IMR-90 (cell line): ENCODE measurements around the gene SNRNP200. TPM values are rescaled to one million over a fixed set of nuclear protein-coding genes. Genes with fewer than 3 reads are reported as not detected.

Source experiments
- ATAC-seq: fragments of 200-7000 bp; cut with Tn5 transposase; 2 replicates; pipeline ENCODE4 v1.9.1; 2020; ENCODE audit warnings: low read depth, mild to moderate bottlenecking, moderate library complexity
- BruUV-seq: library from RNA; stranded (reverse); fragments of 400-500 nt; replicated peaks from 2 replicates; lab custom pipeline; 2021; lab: Mats Ljungman, UMichigan
- CTCF ChIA-PET: fragments of 300-600 bp; formaldehyde crosslinking; extraction: SDS; loops from one replicate; lab custom pipeline; 2021; ENCODE audit warnings: antibody characterized with exemption; lab: Yijun Ruan, JAX
- POLR2A ChIA-PET: fragments of 300-600 bp; sonication (Branson Sonifier 250); formaldehyde crosslinking; loops from one replicate; lab custom pipeline; 2022; ENCODE audit warnings: antibody characterized with exemption; ENCODE audit not compliant: unreplicated experiment; lab: Charles Lee
- DNase-seq: peaks from one replicate; pipeline ENCODE4 v3.0.0; 2013
- H2AFZ ChIP-seq: replicated peaks from 2 replicates; pipeline ENCODE3; 2013; ENCODE audit warnings: low read length, mild to moderate bottlenecking; ENCODE audit not compliant: poor library complexity
- H2AK5ac ChIP-seq: 2 replicates; pipeline ENCODE4 v1.6.1; 2013; ENCODE audit warnings: low read depth, low read length, inconsistent platforms
- H2AK9ac ChIP-seq: replicated peaks from 2 replicates; pipeline ENCODE3; 2013; ENCODE audit warnings: mild to moderate bottlenecking, low read depth, low read length, moderate library complexity; ENCODE audit not compliant: poor library complexity
- H2BK120ac ChIP-seq: 2 replicates; pipeline ENCODE4 v1.6.1; 2013; ENCODE audit warnings: low read depth, low read length, inconsistent platforms
- H2BK15ac ChIP-seq: 3 replicates; pipeline ENCODE4 v1.6.1; 2013; ENCODE audit warnings: low read depth, low read length, inconsistent platforms
- H2BK20ac ChIP-seq: 2 replicates; pipeline ENCODE4 v1.6.1; 2013; ENCODE audit warnings: low read depth, mild to moderate bottlenecking, inconsistent platforms, low read length, moderate library complexity
- H2BK5ac ChIP-seq: 2 replicates; pipeline ENCODE4 v1.6.1; 2013; ENCODE audit warnings: mild to moderate bottlenecking, low read depth, low read length, inconsistent platforms; ENCODE audit not compliant: poor library complexity, severe bottlenecking
- H3K14ac ChIP-seq: replicated peaks from 2 replicates; pipeline ENCODE4 v1.6.1; 2013; ENCODE audit warnings: low read depth, low read length, inconsistent platforms
- H3K18ac ChIP-seq: 2 replicates; pipeline ENCODE4 v1.6.1; 2013; ENCODE audit warnings: low read depth, low read length, control low read depth
- H3K23ac ChIP-seq: 2 replicates; pipeline ENCODE4 v1.6.1; 2013; ENCODE audit warnings: low read depth, low read length, inconsistent platforms
- H3K27ac ChIP-seq: 2 replicates; pipeline ENCODE4 v1.5.1; 2013; ENCODE audit warnings: mild to moderate bottlenecking, control low read depth, low read length; ENCODE audit not compliant: insufficient read depth
- H3K27me3 ChIP-seq: 2 replicates; pipeline ENCODE4 v1.6.1; 2013; ENCODE audit warnings: low read length; ENCODE audit not compliant: control insufficient read depth, insufficient read depth
- H3K36me3 ChIP-seq: 2 replicates; pipeline ENCODE4 v1.6.1; 2013; ENCODE audit warnings: low read length, mixed read lengths; ENCODE audit not compliant: control insufficient read depth, insufficient read depth
- H3K4ac ChIP-seq: 2 replicates; pipeline ENCODE4 v1.6.1; 2013; ENCODE audit warnings: low read depth, low read length, inconsistent platforms
- H3K4me1 ChIP-seq: 2 replicates; pipeline ENCODE4 v1.6.1; 2013; ENCODE audit warnings: low read length, mixed read lengths; ENCODE audit not compliant: control insufficient read depth, insufficient read depth
- H3K4me2 ChIP-seq: 2 replicates; pipeline ENCODE4 v1.6.1; 2013; ENCODE audit warnings: low read depth, mild to moderate bottlenecking, control low read depth, low read length, moderate library complexity
- H3K4me3 ChIP-seq: 2 replicates; pipeline ENCODE4 v1.5.1; 2013; ENCODE audit warnings: low read depth, mild to moderate bottlenecking, control low read depth, low read length, moderate library complexity; ENCODE audit not compliant: insufficient read depth
- H3K56ac ChIP-seq: 2 replicates; pipeline ENCODE4 v1.6.1; 2013; ENCODE audit warnings: low read length, inconsistent platforms; ENCODE audit not compliant: insufficient read depth; ENCODE audit errors: extremely low read depth
- H3K79me1 ChIP-seq, 2 experiments: 2 replicates each; pipeline ENCODE4 v1.6.1; 2013; ENCODE audit warnings: low read length in 2 of 2, inconsistent platforms in 1 of 2, low read depth in 1 of 2
- H3K9ac ChIP-seq: 2 replicates; pipeline ENCODE4 v1.6.1; 2013; ENCODE audit warnings: low read depth, low read length, control low read depth
- H3K9me1 ChIP-seq: 2 replicates; pipeline ENCODE4 v1.6.1; 2013; ENCODE audit warnings: low read length, inconsistent platforms; ENCODE audit not compliant: insufficient read depth
- H3K9me3 ChIP-seq: 2 replicates; pipeline ENCODE4 v1.6.1; 2013; ENCODE audit warnings: low read length; ENCODE audit not compliant: control insufficient read depth, insufficient read depth
- H4K20me1 ChIP-seq: 2 replicates; pipeline ENCODE4 v1.6.1; 2013; ENCODE audit warnings: low read length, inconsistent platforms; ENCODE audit not compliant: insufficient read depth
- H4K5ac ChIP-seq: 2 replicates; pipeline ENCODE4 v1.6.1; 2013; ENCODE audit warnings: mild to moderate bottlenecking, low read depth, low read length, control low read depth
- H4K8ac ChIP-seq, 2 experiments: 2 replicates each; pipeline ENCODE4 v1.6.1; 2013; ENCODE audit warnings: low read depth in 2 of 2, low read length in 2 of 2, control low read depth in 1 of 2, inconsistent platforms in 1 of 2
- H4K91ac ChIP-seq: 2 replicates; pipeline ENCODE4 v1.6.1; 2013; ENCODE audit warnings: low read depth, low read length, inconsistent platforms; ENCODE audit not compliant: insufficient read depth
- CEBPB ChIP-seq: IDR thresholded peaks from 2 replicates; pipeline ENCODE4 v1.6.1; 2012; ENCODE audit warnings: low read depth, low read length, improper control_type of control experiment
- CHD1 ChIP-seq: IDR thresholded peaks from 2 replicates; pipeline ENCODE4 v1.6.1; 2012; ENCODE audit warnings: low read depth, low read length, improper control_type of control experiment
- CTCF ChIP-seq: conservative IDR thresholded peaks from 2 replicates; pipeline ENCODE4 v1.5.1; 2012; ENCODE audit warnings: mild to moderate bottlenecking, low read depth, low read length, improper control_type of control experiment
- ELK1 ChIP-seq: fragments of 150-350 bp; IDR thresholded peaks from 2 replicates; pipeline ENCODE4 v1.6.1; 2016; ENCODE audit warnings: low read depth, mild to moderate bottlenecking, low read length, moderate library complexity, borderline replicate concordance
- FOS ChIP-seq: fragments of 150-350 bp; IDR thresholded peaks from 2 replicates; pipeline ENCODE4 v1.6.1; 2016; ENCODE audit warnings: low read depth, low read length
- MAZ ChIP-seq: IDR thresholded peaks from 2 replicates; pipeline ENCODE4 v1.6.1; 2012; ENCODE audit warnings: low read depth, mild to moderate bottlenecking, low read length, improper control_type of control experiment, moderate library complexity, borderline replicate concordance
- MXI1 ChIP-seq: IDR thresholded peaks from 2 replicates; pipeline ENCODE4 v1.6.1; 2012; ENCODE audit warnings: low read depth, mild to moderate bottlenecking, low read length, moderate library complexity, borderline replicate concordance
- NFE2L2 ChIP-seq: fragments of 150-350 bp; IDR thresholded peaks from 2 replicates; pipeline ENCODE4 v1.6.1; 2016; ENCODE audit warnings: low read depth, mild to moderate bottlenecking, low read length
- POLR2A ChIP-seq: IDR thresholded peaks from 2 replicates; pipeline ENCODE4 v1.6.1; 2012; ENCODE audit warnings: mild to moderate bottlenecking, low read depth, low read length
- RAD21 ChIP-seq: IDR thresholded peaks from 2 replicates; pipeline ENCODE4 v1.6.1; 2012; ENCODE audit warnings: low read length, improper control_type of control experiment
- RCOR1 ChIP-seq: IDR thresholded peaks from 2 replicates; pipeline ENCODE4 v1.6.1; 2012; ENCODE audit warnings: mild to moderate bottlenecking, low read length, improper control_type of control experiment; ENCODE audit not compliant: insufficient replicate concordance
- RFX5 ChIP-seq: IDR thresholded peaks from 2 replicates; pipeline ENCODE4 v1.8.0; 2012; ENCODE audit warnings: low read depth, mild to moderate bottlenecking, low read length, moderate library complexity
- SMC3 ChIP-seq: fragments of 150-350 bp; IDR thresholded peaks from 2 replicates; pipeline ENCODE4 v1.6.1; 2016; ENCODE audit warnings: low read depth, mild to moderate bottlenecking, antibody characterized with exemption, low read length, moderate library complexity
- USF2 ChIP-seq: fragments of 150-350 bp; IDR thresholded peaks from 2 replicates; pipeline ENCODE4 v1.6.1; 2017; ENCODE audit warnings: mild to moderate bottlenecking, antibody characterized with exemption, low read length, low read depth
- WGBS, 2 experiments: methylation state at CpG; one replicate each; pipeline versions ENCODE4 v1.1.5 to v1.1.7; 2013; ENCODE audit warnings: missing lambda C conversion rate in 2 of 2; ENCODE audit not compliant: insufficient read length in 1 of 2; ENCODE audit errors: extremely low coverage in 2 of 2; 5-methylcytosine and 5-hydroxymethylcytosine counted together
- dilution Hi-C: fragments of 300-500 bp; cut with HindIII; formaldehyde crosslinking; loops from one replicate; pipeline ENCODE4 v1.14.3; 2018; ENCODE audit warnings: low sequenced_read_pairs; ENCODE audit not compliant: unreplicated experiment
- in situ Hi-C: fragments of 300-500 bp; cut with MboI; formaldehyde crosslinking; loops from 3 replicates; pipeline ENCODE4 v1.14.3; 2019; ENCODE audit warnings: low sequenced_read_pairs, inconsistent platforms, mixed read lengths
- intact Hi-C: fragments of 100-400 bp; cut with micrococcal nuclease; formaldehyde crosslinking; loops from 2 replicates; pipeline ENCODE4 v1.10.0; 2022
- polyA plus RNA-seq, 3 experiments: library from polyadenylated mRNA; depleted of rRNA; stranded (reverse); fragments of >200 nt; gene quantifications; 2 replicates each; pipeline ENCODE4 v1.2.3, GENCODE V29; 2012; ENCODE audit warnings: low replicate concordance in 1 of 3
- total RNA-seq: library from RNA; depleted of rRNA; stranded (reverse); fragments of >200 nt; gene quantifications from 2 replicates; pipeline ENCODE4 v1.2.3, GENCODE V29; 2012

Gene SNRNP200
- total and polyA plus RNA-seq, 2 of the 4 experiments (the other 2 are of a cell fraction): 44.1 to 108 TPM

DNA sequence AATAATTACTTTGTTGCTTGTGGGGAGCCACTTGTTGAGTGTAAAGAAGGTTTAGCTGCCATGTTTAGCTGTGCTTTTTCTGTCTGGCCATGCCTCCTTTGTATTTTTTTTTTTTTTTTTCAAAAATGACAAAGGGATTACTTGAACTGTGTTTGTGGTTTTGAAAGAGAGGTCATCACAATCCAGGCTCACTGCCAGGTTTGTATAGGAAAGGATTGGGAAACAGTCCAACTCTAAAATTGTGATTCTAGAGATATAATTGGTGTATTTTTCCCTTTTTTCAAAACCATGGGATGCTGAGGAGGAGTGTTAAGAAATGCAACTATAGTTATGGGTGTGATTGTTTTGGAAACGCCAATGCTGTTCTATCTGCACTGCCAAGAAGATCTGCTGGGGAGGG, 24.1 kb upstream of the SNRNP200 start:
- Histone ChIP-seq H2AK5ac (no peak overlapping the region), H2BK120ac (no peak overlapping the region), H3K27ac (peak overlapping the region; percentile 45; the same call in 1 of the 2 replicates), H3K18ac (no peak overlapping the region; the same call in 1 of the 2 replicates), H2AK9ac (no peak overlapping the region), H3K4ac (no peak overlapping the region), H2BK15ac (no peak overlapping the region), H3K56ac (no peak overlapping the region), H3K79me1 (peaks cover 0 to 9% of the 10 kb centered on the region in 2 experiments; a peak in 1 of 4 replicates), H3K4me2 (no peak overlapping the region), H4K8ac (no peak overlapping the region), H3K23ac (no peak overlapping the region), H3K9me3 (no peaks in the 10 kb centered on the region), H2BK5ac (no peak overlapping the region), H3K4me3 (no peak overlapping the region), H4K91ac (no peak overlapping the region), H3K27me3 (peaks cover 18% of the 10 kb centered on the region), H3K9me1 (peaks cover 10% of the 10 kb centered on the region), H2AFZ (no peak overlapping the region), H3K14ac (no peak overlapping the region), H3K9ac (no peak overlapping the region), H4K5ac (no peak overlapping the region; the same call in 1 of the 2 replicates), H3K36me3 (no peaks in the 10 kb centered on the region; the same call in 1 of the 2 replicates), H4K20me1 (no peaks in the 10 kb centered on the region), H2BK20ac (no peak overlapping the region), H3K4me1 (peaks cover 10% of the 10 kb centered on the region)
- ATAC-seq: no peak
- CTCF ChIA-PET: no interaction called here
- intact Hi-C loops (no loop called here), in situ Hi-C loops (no loop called here), dilution Hi-C loops (no loop called here)
- WGBS, 2 experiments: no CpG with 5 or more reads among the region's 1 CpG
- peak; percentile 48 for DNase-seq
- no peak for TF ChIP-seq MAZ
- TF ChIP-seq FOS: no peak
- TF ChIP-seq ELK1: no peak
- TF ChIP-seq MXI1: no peak
- no peak for TF ChIP-seq USF2
- no peak for TF ChIP-seq CEBPB
- TF ChIP-seq CHD1: no peak
- no peak for TF ChIP-seq SMC3
- TF ChIP-seq RFX5: no peak
- TF ChIP-seq RAD21: no peak
- TF ChIP-seq NFE2L2: no peak
- no peak for TF ChIP-seq POLR2A
- no peak for TF ChIP-seq RCOR1
- TF ChIP-seq CTCF: no peak
- no TSS peak for BruUV-seq
- POLR2A ChIA-PET: no interaction called here
